K562 (cell line): ENCODE data around the gene MAB21L4. TPM values are rescaled to one million over a fixed set of nuclear protein-coding genes. Genes with fewer than 3 reads are reported as not detected.

Experiments
- ATAC-seq: fragments of 200-7000 bp; cut with Tn5 transposase; 3 replicates; pipeline ENCODE4 v1.9.1; 2020; ENCODE audit warnings: moderate library complexity
- BruUV-seq: library from RNA; stranded (reverse); fragments of 400-500 nt; replicated peaks from 2 replicates; lab custom pipeline; 2021; lab: Mats Ljungman, UMichigan
- CTCF ChIA-PET: fragments of 300-600 bp; formaldehyde crosslinking; extraction: SDS; loops from one replicate; lab custom pipeline; 2021; ENCODE audit warnings: low intra/inter-chr PET ratio; lab: Yijun Ruan, JAX
- POLR2A ChIA-PET: fragments of 300-600, 350-650 bp; sonication (Branson Sonifier 250); formaldehyde crosslinking; extraction: SDS; loops from one replicate; lab custom pipeline; 2021; ENCODE audit warnings: antibody characterized with exemption, inconsistent platforms; lab: Yijun Ruan, JAX
- DNase-seq, 4 experiments: peaks; one replicate each; pipeline versions ENCODE4 v3.0.0 to v3.0.0-alpha.2; 2011 to 2018; ENCODE audit warnings: low spot score in 3 of 4, mixed read lengths in 3 of 4; ENCODE audit errors: extremely low read depth in 1 of 4
- FAIRE-seq: peaks from 2 replicates; lab custom pipeline; 2011; peaks lifted over from hg19 to GRCh38; lab: Jason Lieb, UNC
- H2AFZ ChIP-seq: 2 replicates; pipeline ENCODE4 v1.6.0; 2011; ENCODE audit warnings: low read depth, low read length, control low read depth, inconsistent platforms
- H3K27ac ChIP-seq: fragments of 200-600 bp; 3 replicates; pipeline ENCODE4 v1.8.0; 2011; ENCODE audit warnings: low read depth, mild to moderate bottlenecking, control low read depth, inconsistent platforms, low read length, moderate library complexity, mixed read lengths; ENCODE audit errors: extremely low read depth
- H3K27me3 ChIP-seq, 2 experiments: fragments of 300-600 bp in 1 of 2; 2 replicates in 1 of 2; 3 replicates in 1 of 2; pipeline versions ENCODE4 v1.6.0 to v1.8.0; 2011; ENCODE audit warnings: inconsistent platforms in 2 of 2, low read length in 2 of 2, mild to moderate bottlenecking in 1 of 2, mixed read lengths in 1 of 2, moderate library complexity in 1 of 2; ENCODE audit not compliant: control insufficient read depth in 2 of 2, insufficient read depth in 2 of 2
- H3K36me3 ChIP-seq: fragments of 300-600 bp; 3 replicates; pipeline ENCODE4 v1.8.0; 2011; ENCODE audit warnings: mild to moderate bottlenecking, low read length, inconsistent platforms; ENCODE audit not compliant: control insufficient read depth, insufficient read depth
- H3K4me1 ChIP-seq, 2 experiments: fragments of 200-600 bp in 1 of 2; replicated peaks in 1 of 2; 2 replicates in 1 of 2; 3 replicates in 1 of 2; pipeline versions ENCODE4 v1.5.1 to v1.8.0; 2011; ENCODE audit warnings: inconsistent platforms in 2 of 2, low read length in 2 of 2, mild to moderate bottlenecking in 1 of 2, mixed read lengths in 1 of 2, moderate library complexity in 1 of 2; ENCODE audit not compliant: control insufficient read depth in 2 of 2, insufficient read depth in 2 of 2
- H3K4me2 ChIP-seq: 2 replicates; pipeline ENCODE4 v1.6.1; 2011; ENCODE audit warnings: low read length, control low read depth, inconsistent platforms, mixed read lengths; ENCODE audit not compliant: insufficient read depth
- H3K4me3 ChIP-seq: fragments of 200-600 bp; sonication (generic), shearing (Covaris generic); 2 replicates; pipeline ENCODE4 v1.5.1; 2016; ENCODE audit warnings: control low read depth, inconsistent platforms
- H3K79me2 ChIP-seq: fragments of 200-600 bp; 3 replicates; pipeline ENCODE4 v1.8.0; 2011; ENCODE audit warnings: low read length, inconsistent platforms; ENCODE audit not compliant: control insufficient read depth, insufficient read depth
- H3K9ac ChIP-seq, 2 experiments: 2 replicates each; pipeline versions ENCODE4 v1.6.0 to v1.6.1; 2011; ENCODE audit warnings: low read depth in 2 of 2, low read length in 2 of 2, control low read depth in 1 of 2, inconsistent platforms in 1 of 2, mild to moderate bottlenecking in 1 of 2, mixed read lengths in 1 of 2; ENCODE audit not compliant: insufficient read depth in 1 of 2
- H3K9me1 ChIP-seq: one replicate; pipeline ENCODE4 v1.6.0; 2011; ENCODE audit warnings: inconsistent platforms, mild to moderate bottlenecking, low read length, moderate library complexity; ENCODE audit not compliant: control insufficient read depth, insufficient read depth
- H3K9me3 ChIP-seq: replicated peaks from 2 replicates; pipeline ENCODE4 v1.5.1; 2011; ENCODE audit warnings: low read depth, low read length, inconsistent platforms; ENCODE audit not compliant: control insufficient read depth, insufficient read depth
- H4K20me1 ChIP-seq: replicated peaks from 2 replicates; pipeline ENCODE4 v1.6.1; 2011; ENCODE audit warnings: low read length, inconsistent platforms, mixed read lengths; ENCODE audit not compliant: control insufficient read depth, insufficient read depth
- ASH1L ChIP-seq: fragments of 450-650 bp; IDR thresholded peaks from 2 replicates; pipeline ENCODE4 v1.6.1; 2018; ENCODE audit warnings: borderline replicate concordance, mild to moderate bottlenecking, low read depth; ENCODE audit not compliant: partially characterized antibody
- BMI1 ChIP-seq: fragments of 150-350 bp; IDR thresholded peaks from 2 replicates; pipeline ENCODE4 v1.6.1; 2014; ENCODE audit warnings: low read length
- DLX4 ChIP-seq: fragments of 250-450 bp; sonication (Bioruptor Pico); IDR thresholded peaks from 2 replicates; pipeline ENCODE4 v1.6.1; 2021; ENCODE audit warnings: mild to moderate bottlenecking
- ESRRB ChIP-seq: fragments of 250-450 bp; sonication (Bioruptor Pico); IDR thresholded peaks from 2 replicates; pipeline ENCODE4 v1.5.0; 2020; ENCODE audit warnings: mild to moderate bottlenecking, moderate library complexity, borderline replicate concordance
- FOS ChIP-seq: IDR thresholded peaks from 3 replicates; pipeline ENCODE4 v1.6.1; 2011; ENCODE audit not compliant: insufficient read length; ENCODE audit errors: extremely low read depth
- GABPA ChIP-seq: fragments of 200-800 bp; sonication (Bioruptor generic); conservative IDR thresholded peaks from 2 replicates; pipeline ENCODE4 v1.6.1; 2016; ENCODE audit warnings: low read depth, missing genetic modification characterization, missing compliant biosample characterization
- HDAC3 ChIP-seq: fragments of 450-650 bp; IDR thresholded peaks from 2 replicates; pipeline ENCODE4 v1.6.1; 2018; ENCODE audit warnings: borderline replicate concordance, mild to moderate bottlenecking, moderate library complexity; ENCODE audit not compliant: partially characterized antibody
- HIVEP1 ChIP-seq: fragments of 250-450 bp; sonication (Bioruptor Pico); IDR thresholded peaks from 2 replicates; pipeline ENCODE4 v1.4.0; 2020; ENCODE audit warnings: mild to moderate bottlenecking
- HMG20B ChIP-seq: fragments of 250-450 bp; sonication (Bioruptor Pico); IDR thresholded peaks from 2 replicates; pipeline ENCODE4 v1.5.0; 2021; ENCODE audit warnings: mild to moderate bottlenecking
- LARP7 ChIP-seq: fragments of 450-650 bp; IDR thresholded peaks from 2 replicates; pipeline ENCODE4 v1.6.1; 2016
- PBX2 ChIP-seq, 2 experiments: IDR thresholded peaks in 1 of 2; conservative IDR thresholded peaks in 1 of 2; 2 replicates each; pipeline ENCODE4 v1.6.1; 2016; ENCODE audit warnings: low read depth in 2 of 2, mild to moderate bottlenecking in 1 of 2, missing compliant biosample characterization in 1 of 2, missing genetic modification characterization in 1 of 2, moderate library complexity in 1 of 2
- PHB2 ChIP-seq: fragments of 450-650 bp; IDR thresholded peaks from 2 replicates; pipeline ENCODE4 v1.6.1; 2017; ENCODE audit warnings: low read depth
- RAD21 ChIP-seq, 2 experiments: fragments of 250-450 bp in 1 of 2; fragments of 450-650 bp in 1 of 2; sonication (Bioruptor Pico) in 1 of 2; formaldehyde crosslinking in 1 of 2; IDR thresholded peaks in 1 of 2; conservative IDR thresholded peaks in 1 of 2; 2 replicates each; pipeline versions ENCODE4 v1.4.0 to v1.8.0; 2020 to 2022; ENCODE audit warnings: mild to moderate bottlenecking in 2 of 2, moderate library complexity in 1 of 2
- TSC22D4 ChIP-seq: fragments of 450-650 bp; IDR thresholded peaks from 2 replicates; pipeline ENCODE4 v1.6.1; 2016; ENCODE audit warnings: missing genetic modification characterization, missing biosample characterization, control low read depth
- ZNF232 ChIP-seq: sonication (generic); formaldehyde crosslinking; IDR thresholded peaks from 2 replicates; pipeline ENCODE4 v1.8.0; 2022; ENCODE audit warnings: mild to moderate bottlenecking, missing genetic modification reagents
- ZNF699 ChIP-seq: fragments of 250-450 bp; sonication (Bioruptor Pico); IDR thresholded peaks from 2 replicates; pipeline ENCODE4 v1.8.0; 2021; ENCODE audit warnings: mild to moderate bottlenecking, moderate library complexity; ENCODE audit not compliant: insufficient replicate concordance
- ZNF77 ChIP-seq: fragments of 250-450 bp; sonication (Bioruptor Pico); IDR thresholded peaks from 2 replicates; pipeline ENCODE4 v1.5.0; 2020
- WGBS: fragments of 100-300 bp; shearing (Covaris generic); methylation state at CpG from one replicate; pipeline ENCODE4 v1.1.6; 2016; ENCODE audit warnings: low coverage, mixed read lengths; ENCODE audit not compliant: insufficient coverage; ENCODE audit errors: missing lambda C conversion rate; 5-methylcytosine and 5-hydroxymethylcytosine counted together
- in situ Hi-C: fragments of 300-500 bp; cut with MboI; formaldehyde crosslinking; loops from 4 replicates; pipeline ENCODE4 v1.15.0; 2018; ENCODE audit warnings: inconsistent platforms, mixed read lengths
- intact Hi-C: fragments of 100-400 bp; cut with micrococcal nuclease; formaldehyde crosslinking; loops from 2 replicates; pipeline ENCODE4 v1.14.2; 2022
- polyA plus RNA-seq, 8 experiments: library from polyadenylated mRNA; depleted of rRNA in 4 of 8; stranded (reverse) in 5 of 8; unstranded in 3 of 8; fragments of >200 nt; fragmentation: Nextera tagmentation in 2 of 8; fragmentation: Illumina TruSeq in 1 of 8; extraction: Ambion mirVana in 2 of 8; extraction: Trizol in 1 of 8; gene quantifications; 2 replicates each; pipeline versions ENCODE4 v1.2.1 to v1.2.3, GENCODE V29; 2011 to 2014; ENCODE audit warnings: inconsistent platforms in 1 of 8, missing spikeins in 1 of 8
- total RNA-seq, 7 experiments: library from RNA; depleted of rRNA in 6 of 7; stranded (reverse); fragments of >200 nt in 6 of 7; fragmentation: Illumina TruSeq in 2 of 7; extraction: Trizol in 2 of 7; gene quantifications; 2 replicates each; pipeline versions ENCODE4 v1.2.1 to v1.2.3, GENCODE V29; 2011 to 2021; ENCODE audit warnings: low replicate concordance in 1 of 7

MAB21L4 gene
- total and polyA plus RNA-seq, 9 of the 15 experiments (the other 6 are each of a cell fraction or from before 2014, with no cell fraction given) = 0.03 TPM; not detected in 8

- no peaks in the 10 kb centered on the region; the same call in 1 of the 2 replicates for H4K20me1 ChIP-seq
- intact Hi-C loops (loop anchor here (10.0 kb wide), 1 partner anchor 162 kb away; no protein-coding TSS in a partner anchor), in situ Hi-C loops (no loop called here)
- no peaks in the 10 kb centered on the region for H3K9me1 ChIP-seq
- no peak overlapping the region for H3K27ac ChIP-seq
- H3K4me3 ChIP-seq = no peak overlapping the region
- 3% methylated on average over 10 of the region's 21 CpGs for WGBS
- CTCF ChIA-PET = no interaction called here
- FAIRE-seq (no peak), DNase-seq (no peak), ATAC-seq (no peak)
- H3K9me3 ChIP-seq = no peaks in the 10 kb centered on the region
- H2AFZ ChIP-seq = no peak overlapping the region
- POLR2A ChIA-PET = interaction anchor here (0.6 kb wide), 2 partner anchors 9 to 305 kb away, joined by 3 to 4 read pairs; no protein-coding TSS in a partner anchor
- H3K4me1 ChIP-seq = peaks cover 0 to 22% of the 10 kb centered on the region in 2 experiments; a peak in 2 of 5 replicates
- TF ChIP-seq FOS (no peak), ASH1L (no peak), DLX4 (CRISPR knock-in tag) (no peak), LARP7 (no peak), HMG20B (CRISPR knock-in tag) (no peak), ZNF232 (CRISPR knock-in tag) (no peak), HDAC3 (no peak), TSC22D4 (tag) (no peak), PHB2 (no peak), ZNF77 (no peak), GABPA (tag) (no peak), PBX2 (CRISPR knock-in tag; IDR thresholded peaks at IDR 0.05; ENCODE audit: low read depth) (no peak), PBX2 (tag; conservative IDR thresholded peaks at IDR 0.05; ENCODE audit: low read depth) (no peak), BMI1 (no peak), HIVEP1 (CRISPR knock-in tag) (no peak), ESRRB (CRISPR knock-in tag) (no peak), ZNF699 (CRISPR knock-in tag) (no peak), RAD21 (CRISPR knock-in tag; conservative IDR thresholded peaks at IDR 0.05 in 1 of 2, IDR thresholded peaks at IDR 0.05 in 1 of 2) (no peak)
- BruUV-seq = no TSS peak
- no peak overlapping the region; a peak in 1 of 4 replicates for H3K9ac ChIP-seq
- no peaks in the 10 kb centered on the region for H3K79me2 ChIP-seq
- no peak overlapping the region for H3K4me2 ChIP-seq
- H3K27me3 ChIP-seq = peaks cover 0 to 34% of the 10 kb centered on the region in 2 experiments; a peak in 2 of 5 replicates
- H3K36me3 ChIP-seq = no peaks in the 10 kb centered on the region
Measured at GRCh38 chr2:240912878-240913809, 17.2 kb upstream of the MAB21L4 start.
